Astrocyte (in vitro differentiated cells and primary cell): ENCODE data around the gene OPN1LW.

Experiments
- EZH2 ChIP-seq: IDR thresholded peaks from 2 replicates; pipeline ENCODE4 v1.6.1; 2012; ENCODE audit warnings: mild to moderate bottlenecking, low read length, inconsistent platforms; ENCODE audit not compliant: insufficient read depth
- TF ChIP-seq, protein P1 (sequence below): IDR thresholded peaks from 2 replicates; pipeline ENCODE4 v1.5.1; 2011; ENCODE audit warnings: low read depth, mild to moderate bottlenecking, inconsistent platforms, low read length, moderate library complexity; ENCODE audit not compliant: insufficient read depth

DNA sequence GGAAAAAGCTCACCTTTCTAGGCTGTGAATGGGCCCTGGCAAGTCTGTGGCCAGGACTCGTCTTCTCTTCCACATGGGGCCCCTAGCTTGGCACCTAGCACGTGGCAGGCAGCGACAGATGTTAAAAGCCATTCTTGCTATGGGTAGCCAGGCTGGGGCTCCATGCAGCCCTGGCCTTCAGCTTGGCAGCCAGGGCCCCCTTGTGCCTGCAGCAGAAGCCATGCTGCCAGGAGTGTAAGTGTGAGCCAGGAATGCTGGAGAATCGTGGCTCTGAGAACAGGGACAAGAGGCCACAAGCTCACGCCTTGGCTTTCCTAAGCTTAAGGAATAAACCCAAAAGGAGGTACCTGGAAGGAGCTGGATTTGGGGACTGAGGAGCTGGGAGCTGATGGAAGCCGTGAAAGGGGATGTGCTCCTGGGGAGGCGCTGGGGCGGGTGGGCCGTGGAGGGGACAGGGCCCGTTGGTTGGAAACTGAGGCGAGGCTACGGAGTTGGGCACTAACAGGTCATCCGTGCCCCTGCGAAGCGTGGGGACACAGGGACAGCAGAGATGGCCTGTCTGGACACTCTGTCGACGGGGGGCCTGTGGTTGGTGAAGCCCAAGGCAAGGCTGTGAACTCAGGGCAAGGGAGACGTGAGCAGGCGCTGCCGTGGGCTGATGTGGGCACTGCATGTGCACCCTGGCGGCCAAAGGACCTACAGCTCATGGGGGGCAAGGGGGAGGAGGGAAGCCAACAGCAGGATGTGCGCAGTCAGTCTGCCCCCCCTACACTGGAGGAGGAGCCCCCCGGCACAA is 895 bp upstream of the OPN1LW start:
- TF ChIP-seq, protein P1, sequence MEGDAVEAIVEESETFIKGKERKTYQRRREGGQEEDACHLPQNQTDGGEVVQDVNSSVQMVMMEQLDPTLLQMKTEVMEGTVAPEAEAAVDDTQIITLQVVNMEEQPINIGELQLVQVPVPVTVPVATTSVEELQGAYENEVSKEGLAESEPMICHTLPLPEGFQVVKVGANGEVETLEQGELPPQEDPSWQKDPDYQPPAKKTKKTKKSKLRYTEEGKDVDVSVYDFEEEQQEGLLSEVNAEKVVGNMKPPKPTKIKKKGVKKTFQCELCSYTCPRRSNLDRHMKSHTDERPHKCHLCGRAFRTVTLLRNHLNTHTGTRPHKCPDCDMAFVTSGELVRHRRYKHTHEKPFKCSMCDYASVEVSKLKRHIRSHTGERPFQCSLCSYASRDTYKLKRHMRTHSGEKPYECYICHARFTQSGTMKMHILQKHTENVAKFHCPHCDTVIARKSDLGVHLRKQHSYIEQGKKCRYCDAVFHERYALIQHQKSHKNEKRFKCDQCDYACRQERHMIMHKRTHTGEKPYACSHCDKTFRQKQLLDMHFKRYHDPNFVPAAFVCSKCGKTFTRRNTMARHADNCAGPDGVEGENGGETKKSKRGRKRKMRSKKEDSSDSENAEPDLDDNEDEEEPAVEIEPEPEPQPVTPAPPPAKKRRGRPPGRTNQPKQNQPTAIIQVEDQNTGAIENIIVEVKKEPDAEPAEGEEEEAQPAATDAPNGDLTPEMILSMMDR: no peak
- no peak for TF ChIP-seq EZH2
